SU-DHL-6 (cell line): ENCODE data around the gene ATP9A.

Source experiments
- EZH2phosphoT487 ChIP-seq: fragments of 200-600 bp; sonication (generic), shearing (Covaris generic); conservative IDR thresholded peaks from 2 replicates; pipeline ENCODE4 v1.6.1; 2018; ENCODE audit warnings: mild to moderate bottlenecking, antibody characterized with exemption, low read length, moderate library complexity, mixed read lengths
- TF ChIP-seq, protein P1 (sequence below): fragments of 200-600 bp; sonication (generic); IDR thresholded peaks from one replicate; pipeline ENCODE4 v1.5.1; 2017; ENCODE audit warnings: antibody characterized with exemption, mild to moderate bottlenecking, low read length, moderate library complexity; ENCODE audit not compliant: insufficient read depth, poor library complexity, severe bottlenecking

DNA sequence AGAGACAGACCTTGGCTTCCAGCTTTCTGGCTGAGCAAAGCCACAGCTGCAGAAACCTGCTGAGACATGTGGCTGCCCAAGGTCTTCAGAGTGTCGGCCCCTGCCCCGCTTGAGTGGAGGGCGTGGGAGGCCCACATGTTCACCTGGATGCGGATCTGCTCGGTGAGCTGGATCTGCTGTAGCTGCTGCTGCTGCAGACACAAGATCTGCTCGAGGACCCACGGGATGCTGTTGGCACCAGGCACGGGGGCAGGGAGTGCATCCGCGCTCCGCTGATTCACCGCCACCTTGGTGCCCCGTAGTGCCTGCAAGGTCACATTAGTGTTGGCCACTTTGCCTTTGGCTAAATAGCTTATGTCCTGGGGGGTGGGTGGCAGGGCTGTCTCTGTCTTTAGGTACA, 23.4 kb upstream of the ATP9A start:
- no peak for TF ChIP-seq EZH2phosphoT487
- TF ChIP-seq, protein P1, sequence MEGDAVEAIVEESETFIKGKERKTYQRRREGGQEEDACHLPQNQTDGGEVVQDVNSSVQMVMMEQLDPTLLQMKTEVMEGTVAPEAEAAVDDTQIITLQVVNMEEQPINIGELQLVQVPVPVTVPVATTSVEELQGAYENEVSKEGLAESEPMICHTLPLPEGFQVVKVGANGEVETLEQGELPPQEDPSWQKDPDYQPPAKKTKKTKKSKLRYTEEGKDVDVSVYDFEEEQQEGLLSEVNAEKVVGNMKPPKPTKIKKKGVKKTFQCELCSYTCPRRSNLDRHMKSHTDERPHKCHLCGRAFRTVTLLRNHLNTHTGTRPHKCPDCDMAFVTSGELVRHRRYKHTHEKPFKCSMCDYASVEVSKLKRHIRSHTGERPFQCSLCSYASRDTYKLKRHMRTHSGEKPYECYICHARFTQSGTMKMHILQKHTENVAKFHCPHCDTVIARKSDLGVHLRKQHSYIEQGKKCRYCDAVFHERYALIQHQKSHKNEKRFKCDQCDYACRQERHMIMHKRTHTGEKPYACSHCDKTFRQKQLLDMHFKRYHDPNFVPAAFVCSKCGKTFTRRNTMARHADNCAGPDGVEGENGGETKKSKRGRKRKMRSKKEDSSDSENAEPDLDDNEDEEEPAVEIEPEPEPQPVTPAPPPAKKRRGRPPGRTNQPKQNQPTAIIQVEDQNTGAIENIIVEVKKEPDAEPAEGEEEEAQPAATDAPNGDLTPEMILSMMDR, result no peak
